Astrocyte (in vitro differentiated cells and primary cell): ENCODE data around the gene BAHD1. TPM values are rescaled to one million over a fixed set of nuclear protein-coding genes. Genes with fewer than 3 reads are reported as not detected.

Experiments
- DNase-seq: peaks from one replicate; pipeline ENCODE4 v3.0.0-alpha.2; 2010; ENCODE audit warnings: low read depth
- FAIRE-seq: peaks from 2 replicates; lab custom pipeline; 2011; peaks lifted over from hg19 to GRCh38; lab: Jason Lieb, UNC
- H2AFZ ChIP-seq: 2 replicates; pipeline ENCODE4 v1.6.0; 2012; ENCODE audit warnings: low read depth, low read length, inconsistent platforms
- H3K27ac ChIP-seq: 2 replicates; pipeline ENCODE4 v1.5.1; 2011; ENCODE audit warnings: low read depth, low read length, inconsistent platforms
- H3K27me3 ChIP-seq: 2 replicates; pipeline ENCODE4 v1.6.0; 2011; ENCODE audit warnings: low read length, inconsistent platforms; ENCODE audit not compliant: insufficient read depth
- H3K36me3 ChIP-seq: 2 replicates; pipeline ENCODE4 v1.5.1; 2011; ENCODE audit warnings: low read length, inconsistent platforms; ENCODE audit not compliant: insufficient read depth
- H3K4me1 ChIP-seq: 2 replicates; pipeline ENCODE4 v1.5.1; 2011; ENCODE audit warnings: low read length, inconsistent platforms; ENCODE audit not compliant: insufficient read depth
- H3K4me2 ChIP-seq: 2 replicates; pipeline ENCODE4 v1.6.0; 2012; ENCODE audit warnings: low read length, inconsistent platforms
- H3K4me3 ChIP-seq: 2 replicates; pipeline ENCODE4 v1.5.1; 2011; ENCODE audit warnings: low read depth, mild to moderate bottlenecking, low read length, inconsistent platforms; ENCODE audit not compliant: insufficient read depth
- H3K79me2 ChIP-seq: 2 replicates; pipeline ENCODE4 v1.6.0; 2012; ENCODE audit warnings: mild to moderate bottlenecking, low read length, inconsistent platforms; ENCODE audit not compliant: insufficient read depth
- H3K9ac ChIP-seq: 2 replicates; pipeline ENCODE4 v1.6.0; 2012; ENCODE audit warnings: mild to moderate bottlenecking, low read length, inconsistent platforms
- H3K9me3 ChIP-seq: 2 replicates; pipeline ENCODE4 v1.5.1; 2012; ENCODE audit warnings: low read depth, mild to moderate bottlenecking, low read length, inconsistent platforms; ENCODE audit not compliant: insufficient read depth
- H4K20me1 ChIP-seq: 2 replicates; pipeline ENCODE4 v1.6.0; 2012; ENCODE audit warnings: low read length, inconsistent platforms; ENCODE audit not compliant: insufficient read depth
- H3K27ac Mint-ChIP-seq: one replicate; pipeline ENCODE4 v1.8.0; 2021; ENCODE audit warnings: mild to moderate bottlenecking, mixed read lengths; ENCODE audit not compliant: unreplicated experiment
- H3K27me3 Mint-ChIP-seq: one replicate; pipeline ENCODE4 v1.8.0; 2021; ENCODE audit warnings: low read depth, mixed read lengths; ENCODE audit not compliant: unreplicated experiment
- H3K36me3 Mint-ChIP-seq: one replicate; pipeline ENCODE4 v1.8.0; 2021; ENCODE audit warnings: low read depth, mixed read lengths; ENCODE audit not compliant: unreplicated experiment
- H3K4me1 Mint-ChIP-seq: one replicate; pipeline ENCODE4 v1.8.0; 2021; ENCODE audit warnings: low read depth, mixed read lengths; ENCODE audit not compliant: unreplicated experiment
- H3K4me3 Mint-ChIP-seq: one replicate; pipeline ENCODE4 v1.8.0; 2021; ENCODE audit warnings: mild to moderate bottlenecking, moderate library complexity, mixed read lengths; ENCODE audit not compliant: unreplicated experiment
- H3K9me3 Mint-ChIP-seq: one replicate; pipeline ENCODE4 v1.8.0; 2021; ENCODE audit warnings: mild to moderate bottlenecking, mixed read lengths; ENCODE audit not compliant: unreplicated experiment
- CTCF ChIP-seq: IDR thresholded peaks from 2 replicates; pipeline ENCODE4 v1.5.1; 2011; ENCODE audit warnings: low read depth, mild to moderate bottlenecking, inconsistent platforms, low read length, moderate library complexity; ENCODE audit not compliant: insufficient read depth
- EZH2 ChIP-seq: IDR thresholded peaks from 2 replicates; pipeline ENCODE4 v1.6.1; 2012; ENCODE audit warnings: mild to moderate bottlenecking, low read length, inconsistent platforms; ENCODE audit not compliant: insufficient read depth
- total RNA-seq: library from RNA; stranded (reverse); gene quantifications from 2 replicates; pipeline ENCODE4 v1.2.1, GENCODE V29; 2021

Gene BAHD1
- total RNA-seq, 1 donor from 2014 or later, result 30.4 TPM

- H3K4me1 ChIP-seq, result peaks cover 28% of the 10 kb centered on the region
- H3K36me3 Mint-ChIP-seq, result peaks cover 2% of the 10 kb centered on the region
- DNase-seq (no peak), FAIRE-seq (no peak)
- H4K20me1 ChIP-seq, result peaks cover 67% of the 10 kb centered on the region
- H3K27me3 Mint-ChIP-seq, result no peaks in the 10 kb centered on the region
- H3K36me3 ChIP-seq, result no peaks in the 10 kb centered on the region
- H3K4me1 Mint-ChIP-seq, result peaks cover 35% of the 10 kb centered on the region
- no peak for TF ChIP-seq EZH2
- no peak for TF ChIP-seq CTCF
- H3K9me3 ChIP-seq, result no peaks in the 10 kb centered on the region
- no peaks in the 10 kb centered on the region for H3K27me3 ChIP-seq
- H3K27ac Mint-ChIP-seq, result peak overlapping the region; percentile 43
- H3K4me3 ChIP-seq, result no peak overlapping the region
- H3K79me2 ChIP-seq, result peaks cover 63% of the 10 kb centered on the region
- no peak overlapping the region for H2AFZ ChIP-seq
- no peak overlapping the region for H3K9ac ChIP-seq
- no peak overlapping the region for H3K4me2 ChIP-seq
- peak overlapping the region; percentile 10 for H3K4me3 Mint-ChIP-seq
- H3K27ac ChIP-seq, result no peak overlapping the region
- H3K9me3 Mint-ChIP-seq, result no peaks in the 10 kb centered on the region
Measured at GRCh38 chr15:40444736-40445135, 4.0 kb downstream of the BAHD1 start.

- no peak overlapping the region for H3K4me3 ChIP-seq
- peak overlapping the region; percentile 54 for H3K4me3 Mint-ChIP-seq
- H4K20me1 ChIP-seq, result peaks cover 74% of the 10 kb centered on the region
- no peaks in the 10 kb centered on the region for H3K36me3 ChIP-seq
- H2AFZ ChIP-seq, result no peak overlapping the region
- H3K27me3 ChIP-seq, result no peaks in the 10 kb centered on the region
- peaks cover 70% of the 10 kb centered on the region for H3K79me2 ChIP-seq
- peaks cover 37% of the 10 kb centered on the region for H3K4me1 Mint-ChIP-seq
- H3K9ac ChIP-seq, result peak overlapping the region; percentile 17
- no peak overlapping the region for H3K27ac ChIP-seq
- no peaks in the 10 kb centered on the region for H3K27me3 Mint-ChIP-seq
- no peaks in the 10 kb centered on the region for H3K9me3 Mint-ChIP-seq
- peaks cover 2% of the 10 kb centered on the region for H3K36me3 Mint-ChIP-seq
- no peak for TF ChIP-seq EZH2
- no peak for TF ChIP-seq CTCF
- peak overlapping the region; percentile 64 for H3K4me2 ChIP-seq
- peak overlapping the region; percentile 62 for H3K27ac Mint-ChIP-seq
- no peaks in the 10 kb centered on the region for H3K9me3 ChIP-seq
- DNase-seq, result peak; percentile 62
- H3K4me1 ChIP-seq, result peaks cover 22% of the 10 kb centered on the region
- FAIRE-seq, result no peak
Measured at GRCh38 chr15:40445421-40445922, 4.7 kb downstream of the BAHD1 start.

- H3K9me3 Mint-ChIP-seq, result no peaks in the 10 kb centered on the region
- Histone ChIP-seq H3K4me2 (no peak overlapping the region), H3K79me2 (peaks cover 76% of the 10 kb centered on the region), H3K4me1 (peaks cover 22% of the 10 kb centered on the region), H3K27ac (no peak overlapping the region), H3K4me3 (no peak overlapping the region), H4K20me1 (peaks cover 81% of the 10 kb centered on the region), H3K9me3 (no peaks in the 10 kb centered on the region), H3K9ac (no peak overlapping the region), H2AFZ (no peak overlapping the region), H3K36me3 (no peaks in the 10 kb centered on the region), H3K27me3 (no peaks in the 10 kb centered on the region)
- DNase-seq, result no peak
- H3K4me1 Mint-ChIP-seq, result peaks cover 39% of the 10 kb centered on the region
- no peak overlapping the region for H3K4me3 Mint-ChIP-seq
- H3K27ac Mint-ChIP-seq, result no peak overlapping the region
- FAIRE-seq, result no peak
- no peaks in the 10 kb centered on the region for H3K27me3 Mint-ChIP-seq
- TF ChIP-seq CTCF (no peak), EZH2 (no peak)
- peaks cover 4% of the 10 kb centered on the region for H3K36me3 Mint-ChIP-seq
Measured at GRCh38 chr15:40446144-40446543, 5.4 kb downstream of the BAHD1 start.
